HG03175 (cell line): ENCODE data around the gene VAT1L.

Experiments used
- ATAC-seq: cut with Tn5 transposase; IDR thresholded peaks from one replicate; pipeline ENCODE4 v1.9.1; 2021; ENCODE audit warnings: mild to moderate bottlenecking, moderate library complexity; ENCODE audit not compliant: unreplicated experiment

VAT1L gene, protein sequence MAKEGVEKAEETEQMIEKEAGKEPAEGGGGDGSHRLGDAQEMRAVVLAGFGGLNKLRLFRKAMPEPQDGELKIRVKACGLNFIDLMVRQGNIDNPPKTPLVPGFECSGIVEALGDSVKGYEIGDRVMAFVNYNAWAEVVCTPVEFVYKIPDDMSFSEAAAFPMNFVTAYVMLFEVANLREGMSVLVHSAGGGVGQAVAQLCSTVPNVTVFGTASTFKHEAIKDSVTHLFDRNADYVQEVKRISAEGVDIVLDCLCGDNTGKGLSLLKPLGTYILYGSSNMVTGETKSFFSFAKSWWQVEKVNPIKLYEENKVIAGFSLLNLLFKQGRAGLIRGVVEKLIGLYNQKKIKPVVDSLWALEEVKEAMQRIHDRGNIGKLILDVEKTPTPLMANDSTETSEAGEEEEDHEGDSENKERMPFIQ

DNA sequence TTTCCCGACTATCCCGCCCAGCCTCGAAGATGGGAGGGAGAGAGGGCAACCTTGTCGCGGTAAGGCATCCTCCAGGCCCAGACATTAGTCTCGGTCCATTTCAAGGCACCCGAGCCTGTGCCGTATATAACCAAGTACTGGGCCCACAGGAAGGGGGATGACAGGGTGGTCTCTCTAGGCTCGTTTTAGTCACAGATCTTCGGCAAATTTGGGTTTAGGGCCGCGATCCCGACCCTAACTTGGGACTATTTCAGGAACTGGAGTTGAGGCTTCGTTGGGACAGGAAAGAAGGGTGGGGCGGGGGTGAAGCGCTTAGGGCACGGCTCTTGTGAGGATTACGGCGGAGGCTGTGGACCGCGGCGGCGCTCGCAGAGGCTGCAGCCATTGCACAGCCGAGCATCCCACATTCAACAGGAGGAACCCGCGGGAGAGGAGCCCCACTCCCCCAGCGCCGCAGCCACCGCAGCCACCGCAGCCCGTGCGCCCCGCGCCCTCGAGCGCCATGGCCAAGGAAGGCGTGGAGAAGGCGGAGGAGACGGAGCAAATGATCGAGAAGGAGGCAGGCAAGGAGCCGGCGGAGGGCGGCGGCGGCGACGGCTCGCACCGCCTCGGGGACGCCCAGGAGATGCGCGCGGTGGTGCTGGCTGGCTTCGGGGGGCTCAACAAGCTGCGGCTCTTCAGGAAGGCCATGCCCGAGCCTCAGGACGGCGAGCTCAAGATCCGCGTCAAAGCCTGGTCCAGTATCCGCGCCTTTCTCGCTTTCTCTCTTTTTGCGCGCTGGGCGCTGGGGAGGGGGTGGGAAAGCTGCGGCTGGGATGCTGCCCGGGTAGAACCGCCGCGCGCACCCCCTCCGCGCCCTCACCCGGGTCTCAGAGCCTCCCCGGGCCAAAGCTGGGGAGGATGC, at the start of gene VAT1L:
TSS of gene VAT1L (plus strand) at position 384 of the 904 bp plus-strand sequence. CDS start at position 503, 119 bp downstream.
- ATAC-seq = no peak

DNA sequence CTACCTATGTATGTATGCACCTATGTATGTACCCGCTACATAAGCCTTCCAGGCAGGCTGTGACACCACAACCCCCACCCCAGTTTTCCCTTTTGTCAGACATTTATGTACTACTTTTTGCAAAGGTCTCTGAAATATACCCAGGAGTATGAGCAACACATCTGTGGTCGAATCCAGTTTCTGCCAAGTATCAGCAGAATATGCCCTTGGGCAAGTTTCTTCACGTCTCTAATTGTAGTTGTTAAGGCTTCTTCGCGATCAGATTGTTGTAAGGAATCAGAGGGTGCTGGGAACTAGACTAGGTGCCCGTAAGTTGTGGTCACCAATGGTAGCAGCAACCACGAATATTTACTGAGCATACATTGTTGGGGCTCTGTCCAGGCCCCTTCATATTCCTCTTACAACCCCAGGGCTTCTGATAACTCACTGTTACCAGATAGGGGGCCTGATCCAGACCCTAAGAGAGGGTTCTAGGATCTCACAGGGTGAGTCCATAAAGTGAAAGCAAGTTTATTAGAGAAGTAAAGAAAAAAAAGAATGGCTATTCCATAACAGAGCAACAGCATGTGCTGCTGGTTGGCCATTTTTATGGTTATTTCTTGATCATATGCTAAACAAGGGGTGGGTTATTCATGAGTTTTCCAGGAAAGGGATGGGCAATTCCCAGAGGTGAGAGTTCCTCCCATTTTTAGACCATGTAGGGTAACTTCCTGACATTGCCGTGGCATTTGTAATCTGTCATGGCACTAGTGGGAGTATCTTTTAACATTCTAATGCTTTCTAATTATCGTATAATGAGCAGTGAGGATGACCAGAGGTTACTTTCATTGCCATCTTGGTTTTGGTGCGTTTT, 49.4 kb upstream of the VAT1L start:
- no peak for ATAC-seq

DNA sequence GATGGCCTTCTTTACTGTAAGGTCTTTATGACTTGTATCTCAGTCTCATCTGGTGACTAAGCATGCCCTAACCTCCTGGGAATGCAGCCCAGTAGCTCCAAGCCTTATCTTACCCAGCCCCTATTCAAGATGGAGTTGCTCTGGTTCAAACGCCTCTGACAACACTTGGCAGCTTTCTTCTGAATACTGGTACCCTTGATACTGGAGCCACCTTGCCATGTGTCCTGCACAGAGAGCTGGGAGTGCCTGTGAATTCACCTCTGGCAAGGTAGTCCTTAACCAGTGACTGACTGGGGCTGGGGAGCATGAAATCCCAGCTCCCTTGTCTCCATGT, 48.8 kb upstream of the VAT1L start:
- ATAC-seq = no peak

DNA sequence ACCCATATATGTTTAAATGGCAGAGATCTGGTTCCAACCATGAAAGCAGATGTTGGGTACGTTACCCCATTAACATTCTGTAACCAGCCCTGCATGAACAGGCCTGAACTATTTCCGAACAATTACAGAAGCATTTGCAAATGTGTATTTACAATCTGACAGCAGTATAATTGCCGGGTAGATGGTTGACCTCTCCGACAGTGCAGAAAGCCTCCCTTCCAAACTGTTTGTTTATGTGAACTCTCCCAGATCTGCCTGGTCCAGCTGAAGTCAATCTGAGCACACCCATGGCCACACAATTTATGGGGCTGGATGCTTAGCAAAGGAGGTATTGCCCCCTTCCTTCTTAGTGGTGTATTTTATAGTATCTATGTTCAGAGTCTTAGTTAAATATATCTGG, 44.2 kb upstream of the VAT1L start:
- ATAC-seq = no peak

DNA sequence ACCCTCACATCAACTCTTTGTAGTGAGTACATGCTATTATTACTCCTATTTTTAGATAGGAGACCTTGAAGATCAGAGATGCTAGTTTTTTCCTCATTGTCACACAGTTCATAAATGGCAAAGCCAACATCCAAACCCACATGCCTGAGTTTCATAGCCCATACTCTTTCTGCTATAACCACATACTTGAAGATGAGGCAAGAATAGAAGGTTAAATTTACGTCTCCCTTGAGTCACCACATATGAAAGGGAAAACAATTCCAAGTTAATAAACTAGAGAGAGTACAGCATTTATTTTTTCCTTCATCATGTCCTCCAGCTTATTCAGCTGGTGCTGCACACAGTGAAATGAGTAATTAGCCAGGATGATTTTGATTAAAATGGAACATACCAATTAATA, 42.4 kb upstream of the VAT1L start:
- ATAC-seq = no peak

DNA sequence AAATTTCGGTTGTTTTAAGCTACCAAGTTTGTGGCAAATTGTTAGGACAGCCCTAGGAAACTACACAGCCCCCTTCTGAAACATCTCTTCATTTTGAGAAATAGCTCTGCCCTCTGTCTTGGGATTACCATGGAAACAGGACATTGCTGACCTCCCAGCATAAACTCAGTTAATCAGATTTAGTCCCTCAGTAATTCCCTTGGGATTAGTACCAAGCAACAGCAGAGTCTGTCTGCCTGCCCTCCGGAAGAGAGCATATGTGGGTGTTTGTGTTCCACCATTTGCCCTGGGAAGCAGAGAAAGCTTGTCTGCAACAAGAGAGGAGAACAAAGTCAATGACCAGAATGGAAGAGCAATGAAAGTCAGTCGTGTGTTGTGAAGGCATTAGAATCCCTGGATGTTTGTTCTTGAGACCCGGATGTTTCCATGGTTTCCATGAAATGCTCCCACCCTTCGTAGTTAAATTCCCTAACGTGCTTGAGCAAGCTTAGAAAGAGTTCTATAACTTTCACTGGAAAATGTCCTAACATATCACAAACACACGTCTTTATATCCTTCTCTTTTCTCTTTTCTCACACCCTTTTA, 39.9 kb upstream of the VAT1L start:
- no peak for ATAC-seq

DNA sequence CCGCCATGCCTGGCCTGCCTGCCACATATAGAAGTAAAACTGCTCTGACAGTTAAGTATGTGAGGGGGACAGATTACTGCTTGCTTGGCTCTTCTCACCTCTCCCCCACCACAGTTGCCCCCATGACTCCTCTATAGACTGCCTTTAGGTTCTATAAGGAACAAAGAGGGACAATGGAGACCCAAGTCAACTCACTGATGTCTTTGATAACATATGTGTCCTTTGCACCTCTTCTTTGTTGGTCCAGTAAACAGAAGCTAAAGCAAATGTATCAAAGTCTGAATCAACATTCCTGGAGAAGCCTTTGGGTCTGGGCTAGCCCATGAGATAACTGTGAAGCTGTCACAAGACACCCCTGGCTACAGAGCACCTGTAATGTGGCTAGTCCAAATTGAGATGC, 38.9 kb upstream of the VAT1L start:
- no peak for ATAC-seq

DNA sequence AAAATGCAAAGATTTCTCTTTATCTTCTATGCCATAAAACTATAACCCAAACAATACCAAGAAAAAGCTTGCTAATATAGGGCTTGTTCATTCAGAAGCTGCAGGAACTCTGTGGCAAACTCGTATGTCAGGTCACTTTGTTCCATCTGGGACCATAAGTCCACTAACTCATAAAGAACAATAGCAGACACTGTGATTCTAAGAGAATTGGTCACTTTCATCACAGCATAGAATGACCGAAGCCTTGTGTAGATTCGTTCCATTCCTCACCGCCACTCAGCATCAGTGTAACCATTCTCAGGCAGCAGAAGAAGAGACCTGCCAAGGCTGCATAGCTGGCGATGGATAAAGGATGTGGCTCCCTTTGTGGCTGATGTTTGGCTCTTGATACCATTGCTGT, 30.3 kb upstream of the VAT1L start:
- no peak for ATAC-seq

DNA sequence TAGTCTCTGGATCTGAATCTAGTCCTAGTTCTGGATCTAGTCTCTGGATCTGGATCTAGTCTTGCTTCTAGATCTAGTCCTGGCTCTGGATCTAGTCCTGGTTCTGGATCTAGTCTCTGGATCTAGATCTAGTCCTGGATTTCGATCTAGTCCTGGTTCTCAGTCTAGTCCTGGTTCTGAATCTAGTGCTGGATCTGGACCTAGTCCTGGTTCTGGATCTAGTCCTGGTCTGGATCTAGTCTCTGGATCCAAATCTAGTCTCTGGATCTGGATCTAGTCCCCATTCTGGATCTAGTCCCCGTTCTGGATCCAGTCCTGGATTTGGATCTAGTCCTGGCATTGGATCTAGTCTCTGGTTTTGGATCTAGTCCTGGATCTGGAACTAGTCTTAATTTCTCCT, 29.9 kb upstream of the VAT1L start:
- no peak for ATAC-seq

DNA sequence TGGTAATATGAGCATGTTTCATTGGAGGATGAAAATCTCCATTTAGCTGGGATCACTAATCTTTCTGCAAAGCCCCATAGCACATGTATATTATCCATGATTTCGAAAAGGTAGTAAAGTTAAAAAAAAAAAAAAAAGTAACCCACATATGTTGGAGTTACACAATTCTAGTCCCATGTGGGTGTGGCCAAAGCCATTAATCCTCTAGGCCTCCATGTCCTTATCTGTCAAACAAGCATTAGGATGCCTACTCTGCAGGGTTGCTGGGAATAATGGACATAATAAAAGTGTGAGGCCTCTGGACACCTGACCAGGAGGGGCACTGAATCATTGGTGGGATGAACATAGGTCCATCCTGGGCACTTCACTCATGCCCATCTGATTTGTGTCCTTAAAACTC, 29.2 kb upstream of the VAT1L start:
- no peak for ATAC-seq

DNA sequence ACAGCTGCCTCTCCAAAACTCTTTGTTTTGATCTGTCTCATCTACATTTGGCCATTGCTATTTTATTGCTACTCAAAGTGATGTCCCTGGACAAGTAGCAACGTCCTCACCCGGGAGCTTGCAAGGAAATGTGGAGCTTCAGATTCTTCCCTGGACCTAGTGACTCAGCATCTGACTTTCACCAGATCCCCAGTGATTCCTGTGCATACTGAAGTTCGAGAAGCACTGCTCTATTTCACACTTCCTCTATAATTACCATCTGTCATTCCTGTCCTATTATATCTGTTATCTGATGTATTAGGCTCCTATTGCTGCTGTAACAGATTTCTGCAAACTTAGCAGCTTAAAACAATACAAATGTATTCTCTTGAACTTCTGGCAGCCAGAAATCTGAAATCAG, 28.5 kb upstream of the VAT1L start:
- ATAC-seq = no peak

DNA sequence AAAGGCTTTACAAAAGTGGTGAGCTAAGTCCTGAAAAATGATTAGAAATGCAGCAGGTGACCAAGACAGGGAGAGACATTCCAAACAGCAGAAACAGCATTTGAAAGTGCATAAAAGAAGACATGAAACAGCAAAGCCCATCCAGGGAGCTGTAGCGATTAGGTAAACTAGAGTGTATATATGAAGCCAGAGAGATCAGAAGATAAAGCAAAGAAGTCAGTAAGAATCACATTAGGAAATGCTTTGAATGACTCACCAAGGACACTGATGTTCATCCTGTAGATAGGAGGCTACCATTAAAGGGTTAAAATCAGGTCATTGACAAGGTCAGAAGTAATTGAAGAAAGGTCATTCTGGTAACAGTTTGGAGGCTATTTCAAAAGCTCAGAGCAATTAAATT, 27.6 kb upstream of the VAT1L start:
- ATAC-seq = no peak

DNA sequence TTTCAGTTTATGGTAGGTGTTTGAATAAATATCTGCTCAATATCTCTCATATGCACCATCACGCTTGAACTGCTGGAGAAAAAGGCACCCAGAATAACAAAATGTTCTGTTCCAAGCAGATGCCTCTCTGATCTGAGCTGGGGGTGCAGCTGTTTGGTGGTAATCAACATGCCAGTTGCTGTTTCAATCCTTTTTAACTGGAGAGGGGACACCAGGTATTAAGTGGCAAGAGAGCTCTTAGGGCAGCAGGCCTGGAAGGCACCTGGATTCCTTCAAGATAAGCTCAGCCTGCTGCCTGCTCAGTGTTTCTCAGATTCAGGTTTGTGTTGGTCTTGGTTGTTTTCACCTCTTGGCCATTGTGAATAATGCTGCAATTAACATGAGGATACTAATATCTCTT, 27.2 kb upstream of the VAT1L start:
- no peak for ATAC-seq

DNA sequence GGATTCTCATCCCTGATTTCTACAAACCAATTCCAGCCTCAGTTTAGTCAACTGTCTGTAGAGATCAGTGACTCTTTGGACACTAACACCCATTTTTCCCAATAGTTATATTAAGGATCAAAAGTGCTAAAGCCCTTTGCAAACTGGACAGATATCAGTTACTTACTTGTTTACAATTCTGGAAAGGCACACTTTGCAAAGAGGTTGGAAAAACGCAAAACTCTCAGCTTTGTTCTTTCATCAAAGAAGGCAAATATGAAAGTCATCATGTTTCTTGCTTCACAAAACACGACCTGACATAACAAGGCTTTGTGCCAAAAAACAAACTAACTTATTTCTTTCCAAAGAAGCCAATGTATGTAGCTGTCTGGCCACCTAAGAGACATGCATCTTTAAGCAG, 26.1 kb upstream of the VAT1L start:
- no peak for ATAC-seq

DNA sequence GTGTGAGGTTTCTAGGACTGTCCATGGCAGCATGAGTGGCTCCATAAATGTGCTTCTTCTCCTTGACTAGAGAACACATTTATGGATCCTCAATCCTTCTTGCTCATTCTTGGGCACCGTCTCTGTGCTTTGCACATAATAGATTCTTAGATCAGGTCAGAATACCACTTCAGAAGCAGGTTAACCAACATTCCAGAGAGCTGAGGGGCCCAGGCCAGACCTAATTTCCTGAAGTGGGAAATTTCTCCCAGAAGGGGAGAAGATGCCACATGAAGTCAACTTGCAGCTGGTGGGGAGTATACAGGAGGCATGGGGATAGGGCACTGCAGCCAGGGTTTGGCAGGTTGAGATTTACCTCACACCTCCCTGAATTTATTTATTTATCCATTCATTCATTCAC, 24.4 kb upstream of the VAT1L start:
- ATAC-seq = no peak

DNA sequence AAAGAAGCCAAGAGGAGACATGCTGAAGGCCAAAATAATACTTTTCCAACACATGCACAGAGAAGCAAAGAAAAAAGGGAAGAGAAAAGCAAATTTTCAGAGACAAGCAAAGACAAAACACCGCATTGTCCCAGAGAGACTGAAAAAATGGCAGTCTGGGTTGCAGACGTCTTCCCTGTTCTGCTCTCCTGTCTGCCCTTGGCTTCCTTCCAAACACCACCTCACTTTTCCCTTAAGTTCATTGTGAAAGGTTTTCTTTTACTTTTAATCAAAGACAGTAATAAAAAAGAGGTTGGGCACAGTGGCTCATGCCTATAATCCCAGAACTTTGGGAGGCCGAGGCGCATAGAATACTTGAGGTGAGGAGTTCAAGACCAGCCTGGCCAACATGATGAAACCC, 21.2 kb upstream of the VAT1L start:
- no peak for ATAC-seq

DNA sequence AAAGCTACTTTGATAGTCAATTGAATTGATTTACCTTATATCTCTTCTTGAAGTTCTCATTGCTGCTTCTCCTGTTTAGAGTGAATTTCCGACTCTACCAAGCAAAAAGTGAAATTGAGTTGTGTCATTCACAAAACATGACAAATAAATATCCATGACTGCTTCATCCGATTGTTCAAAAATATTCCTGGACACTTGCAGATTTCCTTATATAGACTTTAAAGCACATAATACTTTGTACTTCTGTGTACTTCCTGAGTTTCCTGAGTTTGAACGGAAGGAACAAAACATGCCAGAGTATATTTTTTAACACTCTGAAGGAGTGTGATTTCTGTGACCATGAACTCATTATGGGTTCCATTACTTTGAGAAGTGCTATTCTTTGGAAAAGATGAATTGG, 20.5 kb upstream of the VAT1L start:
- no peak for ATAC-seq

DNA sequence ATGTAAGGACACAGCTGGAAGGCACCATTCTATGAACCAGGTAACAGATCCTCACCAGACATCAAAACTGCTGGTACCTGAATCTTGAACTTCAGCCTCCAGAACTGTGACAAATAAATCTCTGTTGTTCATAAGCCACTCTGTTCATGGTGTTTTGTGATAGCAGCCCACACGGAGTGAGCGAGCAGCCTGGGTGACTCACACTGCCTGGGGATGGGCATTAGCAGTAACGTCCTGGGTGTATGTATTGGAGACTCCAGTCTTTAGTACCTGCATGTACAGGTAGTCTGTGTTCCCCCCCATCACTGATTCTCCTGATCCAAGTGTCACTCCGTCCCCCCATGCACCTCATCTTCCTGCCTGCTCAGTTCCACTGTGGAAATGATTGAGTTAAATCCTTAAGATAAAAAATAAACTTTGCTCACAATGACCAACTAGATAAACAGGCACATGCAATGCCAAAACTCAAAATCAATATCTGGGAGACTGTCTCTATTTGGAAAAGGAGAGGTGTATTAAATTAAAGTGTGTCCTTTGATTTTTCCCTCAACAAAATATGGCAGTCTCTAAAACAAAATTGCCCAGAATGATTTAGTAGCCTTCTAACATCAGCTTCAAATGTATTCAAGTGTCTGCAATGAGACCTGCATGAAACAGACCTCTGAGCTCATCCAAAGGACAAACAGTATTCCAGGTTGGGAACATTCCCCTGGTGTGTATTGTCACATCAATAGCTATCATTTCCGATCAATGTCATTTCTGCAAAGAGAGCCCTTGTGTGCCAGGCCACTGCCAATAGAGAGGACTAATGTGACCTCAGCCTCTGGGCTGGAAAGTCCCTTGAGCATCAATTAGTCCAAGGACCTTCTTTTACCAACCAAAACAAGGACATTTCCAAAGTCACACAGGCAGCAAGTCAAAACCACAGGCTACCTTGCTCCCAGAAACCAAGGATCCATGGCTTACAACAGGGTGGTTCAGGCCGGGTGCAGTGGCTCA, 12.2 kb upstream of the VAT1L start:
- no peak for ATAC-seq

DNA sequence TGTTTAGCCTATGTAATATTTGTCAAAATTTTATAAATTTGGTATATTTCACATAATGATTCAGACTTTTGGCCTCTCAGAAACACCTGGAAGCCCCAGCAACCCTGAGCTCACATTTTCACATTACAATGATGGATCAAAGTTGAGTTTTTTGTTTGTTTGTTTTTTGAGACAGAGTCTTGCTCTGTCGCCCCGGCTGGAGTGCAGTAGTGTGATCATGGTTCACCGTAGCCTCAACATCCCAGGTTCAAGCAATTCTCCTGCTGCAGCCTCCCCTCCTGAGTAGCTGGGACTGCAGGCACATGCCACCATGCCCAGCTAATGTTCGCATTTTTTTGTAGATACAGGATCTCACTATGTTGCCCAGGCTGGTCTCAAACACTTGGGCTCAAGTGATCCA, 10.6 kb upstream of the VAT1L start:
- ATAC-seq = no peak

DNA sequence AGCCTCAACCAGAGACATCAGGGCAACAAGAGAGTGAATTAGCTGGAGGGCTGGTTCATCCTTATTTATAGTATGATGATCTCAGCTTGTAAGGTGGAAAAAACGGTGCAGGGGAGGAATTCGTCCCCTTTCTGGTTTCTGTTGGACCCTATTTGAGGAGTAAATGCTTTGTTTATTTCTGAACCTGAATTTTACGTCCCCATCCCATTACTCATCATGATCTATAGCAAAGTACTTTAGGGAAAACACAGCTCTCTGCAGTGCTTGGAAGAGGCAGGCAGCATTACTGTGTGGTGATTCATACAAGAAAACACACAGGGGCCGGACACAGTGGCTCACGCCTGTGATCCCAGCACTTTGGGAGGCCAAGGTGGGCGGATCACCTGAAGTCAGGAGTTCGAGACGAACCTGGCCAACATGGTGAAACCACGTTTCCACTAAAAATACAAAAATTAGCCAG, 8.0 kb upstream of the VAT1L start:
- ATAC-seq = no peak
